ENCODE results near the gene SZRD1. TPM values are rescaled to one million over a fixed set of nuclear protein-coding genes. Genes with fewer than 3 reads are reported as not detected.

The SZRD1 gene
- total RNA-seq, 1 experiment from 2014 or later: 113 TPM

DNA sequence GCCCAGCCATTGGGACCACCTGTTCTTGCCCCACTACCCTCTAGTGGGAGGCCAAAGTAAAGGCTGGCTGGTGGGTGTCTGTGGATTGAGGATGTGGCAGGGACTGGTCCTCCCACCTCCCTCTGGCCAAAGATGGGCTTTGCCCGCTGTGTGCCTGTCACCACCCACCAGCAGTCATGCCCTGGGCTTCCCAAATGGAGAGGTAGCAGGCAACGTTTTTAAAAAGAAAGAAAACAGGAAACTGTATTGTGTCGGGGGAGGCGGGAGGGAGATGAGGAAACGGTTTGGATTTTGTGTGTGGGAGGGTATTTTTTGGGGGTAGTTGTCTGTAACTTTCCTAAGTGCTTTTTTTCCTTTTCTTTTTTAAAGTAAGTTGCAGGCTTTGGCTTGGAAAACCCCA is 30.1 kb downstream of the SZRD1 start (continued):
- TF ChIP-seq, protein P1, sequence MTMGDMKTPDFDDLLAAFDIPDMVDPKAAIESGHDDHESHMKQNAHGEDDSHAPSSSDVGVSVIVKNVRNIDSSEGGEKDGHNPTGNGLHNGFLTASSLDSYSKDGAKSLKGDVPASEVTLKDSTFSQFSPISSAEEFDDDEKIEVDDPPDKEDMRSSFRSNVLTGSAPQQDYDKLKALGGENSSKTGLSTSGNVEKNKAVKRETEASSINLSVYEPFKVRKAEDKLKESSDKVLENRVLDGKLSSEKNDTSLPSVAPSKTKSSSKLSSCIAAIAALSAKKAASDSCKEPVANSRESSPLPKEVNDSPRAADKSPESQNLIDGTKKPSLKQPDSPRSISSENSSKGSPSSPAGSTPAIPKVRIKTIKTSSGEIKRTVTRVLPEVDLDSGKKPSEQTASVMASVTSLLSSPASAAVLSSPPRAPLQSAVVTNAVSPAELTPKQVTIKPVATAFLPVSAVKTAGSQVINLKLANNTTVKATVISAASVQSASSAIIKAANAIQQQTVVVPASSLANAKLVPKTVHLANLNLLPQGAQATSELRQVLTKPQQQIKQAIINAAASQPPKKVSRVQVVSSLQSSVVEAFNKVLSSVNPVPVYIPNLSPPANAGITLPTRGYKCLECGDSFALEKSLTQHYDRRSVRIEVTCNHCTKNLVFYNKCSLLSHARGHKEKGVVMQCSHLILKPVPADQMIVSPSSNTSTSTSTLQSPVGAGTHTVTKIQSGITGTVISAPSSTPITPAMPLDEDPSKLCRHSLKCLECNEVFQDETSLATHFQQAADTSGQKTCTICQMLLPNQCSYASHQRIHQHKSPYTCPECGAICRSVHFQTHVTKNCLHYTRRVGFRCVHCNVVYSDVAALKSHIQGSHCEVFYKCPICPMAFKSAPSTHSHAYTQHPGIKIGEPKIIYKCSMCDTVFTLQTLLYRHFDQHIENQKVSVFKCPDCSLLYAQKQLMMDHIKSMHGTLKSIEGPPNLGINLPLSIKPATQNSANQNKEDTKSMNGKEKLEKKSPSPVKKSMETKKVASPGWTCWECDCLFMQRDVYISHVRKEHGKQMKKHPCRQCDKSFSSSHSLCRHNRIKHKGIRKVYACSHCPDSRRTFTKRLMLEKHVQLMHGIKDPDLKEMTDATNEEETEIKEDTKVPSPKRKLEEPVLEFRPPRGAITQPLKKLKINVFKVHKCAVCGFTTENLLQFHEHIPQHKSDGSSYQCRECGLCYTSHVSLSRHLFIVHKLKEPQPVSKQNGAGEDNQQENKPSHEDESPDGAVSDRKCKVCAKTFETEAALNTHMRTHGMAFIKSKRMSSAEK (CRISPR knock-in tag; IDR thresholded peaks at IDR 0.05; ENCODE audit: borderline replicate concordance): no peak
- TF ChIP-seq FOXP4 (CRISPR knock-in tag; IDR thresholded peaks at IDR 0.05) (no peak), TP53 (CRISPR knock-in tag; IDR thresholded peaks at IDR 0.05) (no peak), NR3C1 (CRISPR knock-in tag; conservative IDR thresholded peaks at IDR 0.05; ENCODE audit: low read depth) (no peak), HMGA2 (CRISPR knock-in tag; IDR thresholded peaks at IDR 0.05) (no peak), ZNF138 (CRISPR knock-in tag; conservative IDR thresholded peaks at IDR 0.05) (no peak), ZNF232 (CRISPR knock-in tag; IDR thresholded peaks at IDR 0.05) (no peak), SOX15 (CRISPR knock-in tag; IDR thresholded peaks at IDR 0.05) (no peak)
- TF ChIP-seq, protein P2, sequence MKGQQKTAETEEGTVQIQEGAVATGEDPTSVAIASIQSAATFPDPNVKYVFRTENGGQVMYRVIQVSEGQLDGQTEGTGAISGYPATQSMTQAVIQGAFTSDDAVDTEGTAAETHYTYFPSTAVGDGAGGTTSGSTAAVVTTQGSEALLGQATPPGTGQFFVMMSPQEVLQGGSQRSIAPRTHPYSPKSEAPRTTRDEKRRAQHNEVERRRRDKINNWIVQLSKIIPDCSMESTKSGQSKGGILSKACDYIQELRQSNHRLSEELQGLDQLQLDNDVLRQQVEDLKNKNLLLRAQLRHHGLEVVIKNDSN (CRISPR knock-in tag; IDR thresholded peaks at IDR 0.05): no peak
- TF ChIP-seq, protein P3, sequence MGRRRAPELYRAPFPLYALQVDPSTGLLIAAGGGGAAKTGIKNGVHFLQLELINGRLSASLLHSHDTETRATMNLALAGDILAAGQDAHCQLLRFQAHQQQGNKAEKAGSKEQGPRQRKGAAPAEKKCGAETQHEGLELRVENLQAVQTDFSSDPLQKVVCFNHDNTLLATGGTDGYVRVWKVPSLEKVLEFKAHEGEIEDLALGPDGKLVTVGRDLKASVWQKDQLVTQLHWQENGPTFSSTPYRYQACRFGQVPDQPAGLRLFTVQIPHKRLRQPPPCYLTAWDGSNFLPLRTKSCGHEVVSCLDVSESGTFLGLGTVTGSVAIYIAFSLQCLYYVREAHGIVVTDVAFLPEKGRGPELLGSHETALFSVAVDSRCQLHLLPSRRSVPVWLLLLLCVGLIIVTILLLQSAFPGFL (CRISPR knock-in tag; IDR thresholded peaks at IDR 0.05; ENCODE audit: borderline replicate concordance): no peak

- no peak for DNase-seq (ENCODE audit: low spot score)
- CTCF ChIA-PET: no interaction called here
- POLR2A ChIA-PET: no interaction called here
- TF ChIP-seq, protein P2 (CRISPR knock-in tag; IDR thresholded peaks at IDR 0.05): no peak
- no peak for TF ChIP-seq NFYB (CRISPR knock-in tag; conservative IDR thresholded peaks at IDR 0.05; ENCODE audit: low read depth)
- no peak for TF ChIP-seq RELA (CRISPR knock-in tag; IDR thresholded peaks at IDR 0.05; ENCODE audit: borderline replicate concordance)
- TF ChIP-seq ZNF423 (CRISPR knock-in tag; IDR thresholded peaks at IDR 0.05): no peak
- TF ChIP-seq GABPB1 (CRISPR knock-in tag; IDR thresholded peaks at IDR 0.05): no peak
- TF ChIP-seq GRHL2 (CRISPR knock-in tag; IDR thresholded peaks at IDR 0.05; ENCODE audit: insufficient replicate concordance, severe bottlenecking): no peak
- TF ChIP-seq CREB1 (CRISPR knock-in tag; IDR thresholded peaks at IDR 0.05): no peak
- no peak for TF ChIP-seq IRF1 (CRISPR knock-in tag; IDR thresholded peaks at IDR 0.05)
- TF ChIP-seq, protein P4, sequence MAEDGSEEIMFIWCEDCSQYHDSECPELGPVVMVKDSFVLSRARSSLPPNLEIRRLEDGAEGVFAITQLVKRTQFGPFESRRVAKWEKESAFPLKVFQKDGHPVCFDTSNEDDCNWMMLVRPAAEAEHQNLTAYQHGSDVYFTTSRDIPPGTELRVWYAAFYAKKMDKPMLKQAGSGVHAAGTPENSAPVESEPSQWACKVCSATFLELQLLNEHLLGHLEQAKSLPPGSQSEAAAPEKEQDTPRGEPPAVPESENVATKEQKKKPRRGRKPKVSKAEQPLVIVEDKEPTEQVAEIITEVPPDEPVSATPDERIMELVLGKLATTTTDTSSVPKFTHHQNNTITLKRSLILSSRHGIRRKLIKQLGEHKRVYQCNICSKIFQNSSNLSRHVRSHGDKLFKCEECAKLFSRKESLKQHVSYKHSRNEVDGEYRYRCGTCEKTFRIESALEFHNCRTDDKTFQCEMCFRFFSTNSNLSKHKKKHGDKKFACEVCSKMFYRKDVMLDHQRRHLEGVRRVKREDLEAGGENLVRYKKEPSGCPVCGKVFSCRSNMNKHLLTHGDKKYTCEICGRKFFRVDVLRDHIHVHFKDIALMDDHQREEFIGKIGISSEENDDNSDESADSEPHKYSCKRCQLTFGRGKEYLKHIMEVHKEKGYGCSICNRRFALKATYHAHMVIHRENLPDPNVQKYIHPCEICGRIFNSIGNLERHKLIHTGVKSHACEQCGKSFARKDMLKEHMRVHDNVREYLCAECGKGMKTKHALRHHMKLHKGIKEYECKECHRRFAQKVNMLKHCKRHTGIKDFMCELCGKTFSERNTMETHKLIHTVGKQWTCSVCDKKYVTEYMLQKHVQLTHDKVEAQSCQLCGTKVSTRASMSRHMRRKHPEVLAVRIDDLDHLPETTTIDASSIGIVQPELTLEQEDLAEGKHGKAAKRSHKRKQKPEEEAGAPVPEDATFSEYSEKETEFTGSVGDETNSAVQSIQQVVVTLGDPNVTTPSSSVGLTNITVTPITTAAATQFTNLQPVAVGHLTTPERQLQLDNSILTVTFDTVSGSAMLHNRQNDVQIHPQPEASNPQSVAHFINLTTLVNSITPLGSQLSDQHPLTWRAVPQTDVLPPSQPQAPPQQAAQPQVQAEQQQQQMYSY (CRISPR knock-in tag; IDR thresholded peaks at IDR 0.05): no peak
- Mint-ChIP-seq H3K4me1 (peaks cover 7% of the 10 kb centered on the region), H3K4me3 (no peak overlapping the region), H3K36me3 (peaks cover 22% of the 10 kb centered on the region), H3K27ac (peak overlapping the region; percentile 76), H3K9me3 (no peaks in the 10 kb centered on the region), H3K27me3 (ENCODE audit: low read depth) (no peaks in the 10 kb centered on the region)
- no peak for ATAC-seq
These were observed 31.4 kb downstream of the SZRD1 start for GRCh38 chr1:16398371-16398953.

Data from WTC11 (cell line).